Lower leg skin (tissue), 3 donors: Measurements from ENCODE around the gene SOWAHC.

Experiments used
- POLR2A ChIP-seq, 2 donors: fragments of 450-650 bp; IDR thresholded peaks; one replicate each; pipeline ENCODE4 v1.6.1; 2016 to 2017; ENCODE audit warnings: antibody characterized with exemption in 2 of 2, mild to moderate bottlenecking in 1 of 2, moderate library complexity in 1 of 2
- TF ChIP-seq, protein P1 (sequence below), 3 donors: fragments of 450-650 bp; IDR thresholded peaks; one replicate each; pipeline ENCODE4 v1.5.1; 2016; ENCODE audit warnings: antibody characterized with exemption in 3 of 3, mild to moderate bottlenecking in 3 of 3, moderate library complexity in 2 of 3

DNA sequence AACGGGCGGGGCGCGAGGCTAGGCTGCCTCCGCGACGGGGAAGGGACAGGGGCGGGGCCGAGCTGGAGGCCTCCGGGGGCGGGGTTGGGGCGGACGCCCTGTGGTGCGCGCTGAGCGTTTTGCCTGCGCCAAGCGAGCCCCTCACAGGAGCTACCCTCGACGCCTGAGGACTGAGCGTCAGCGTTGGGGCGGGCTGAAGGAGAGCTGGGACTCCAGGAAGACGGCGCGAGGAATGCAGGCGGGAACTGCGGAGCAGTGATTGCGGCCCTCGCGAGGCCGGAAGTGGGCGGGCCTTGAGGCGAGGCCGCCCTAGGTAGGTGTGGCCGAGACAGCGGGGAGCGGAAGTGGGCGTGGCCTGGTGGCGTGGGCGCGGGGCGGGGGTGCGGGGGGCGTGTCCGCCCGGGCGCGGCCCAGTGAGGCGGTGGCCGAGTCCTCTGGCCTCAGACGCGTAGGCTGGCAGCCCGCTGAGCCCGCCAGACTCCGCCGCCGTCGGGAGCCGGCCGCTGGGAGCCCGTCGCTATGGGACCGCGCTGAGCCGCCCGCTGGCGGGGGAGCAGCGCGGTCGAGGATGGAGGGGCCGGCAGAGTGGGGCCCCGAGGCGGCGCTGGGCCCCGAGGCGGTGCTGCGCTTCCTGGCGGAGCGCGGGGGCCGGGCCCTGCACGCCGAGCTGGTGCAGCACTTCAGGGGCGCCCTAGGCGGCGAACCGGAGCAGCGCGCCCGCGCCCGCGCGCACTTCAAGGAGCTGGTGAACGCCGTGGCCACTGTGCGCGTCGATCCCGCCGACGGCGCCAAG is at the start of gene SOWAHC, which contains the start of gene SEPTIN10:
- TF ChIP-seq, protein P1, sequence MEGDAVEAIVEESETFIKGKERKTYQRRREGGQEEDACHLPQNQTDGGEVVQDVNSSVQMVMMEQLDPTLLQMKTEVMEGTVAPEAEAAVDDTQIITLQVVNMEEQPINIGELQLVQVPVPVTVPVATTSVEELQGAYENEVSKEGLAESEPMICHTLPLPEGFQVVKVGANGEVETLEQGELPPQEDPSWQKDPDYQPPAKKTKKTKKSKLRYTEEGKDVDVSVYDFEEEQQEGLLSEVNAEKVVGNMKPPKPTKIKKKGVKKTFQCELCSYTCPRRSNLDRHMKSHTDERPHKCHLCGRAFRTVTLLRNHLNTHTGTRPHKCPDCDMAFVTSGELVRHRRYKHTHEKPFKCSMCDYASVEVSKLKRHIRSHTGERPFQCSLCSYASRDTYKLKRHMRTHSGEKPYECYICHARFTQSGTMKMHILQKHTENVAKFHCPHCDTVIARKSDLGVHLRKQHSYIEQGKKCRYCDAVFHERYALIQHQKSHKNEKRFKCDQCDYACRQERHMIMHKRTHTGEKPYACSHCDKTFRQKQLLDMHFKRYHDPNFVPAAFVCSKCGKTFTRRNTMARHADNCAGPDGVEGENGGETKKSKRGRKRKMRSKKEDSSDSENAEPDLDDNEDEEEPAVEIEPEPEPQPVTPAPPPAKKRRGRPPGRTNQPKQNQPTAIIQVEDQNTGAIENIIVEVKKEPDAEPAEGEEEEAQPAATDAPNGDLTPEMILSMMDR (IDR thresholded peaks at IDR 0.05): no peak
- no peak for TF ChIP-seq POLR2A (IDR thresholded peaks at IDR 0.05)
